Activated CD8-positive, alpha-beta memory T cell treated with anti-CD3 and anti-CD28 coated beads, Interleukin-2, amount 50 U/mL, for 24 hours (primary cell): ENCODE results near the gene MGAM2.

ENCODE experiments used
- DNase-seq: peaks from one replicate; pipeline ENCODE4 v3.0.0-alpha.2; 2020; ENCODE audit errors: extremely low read depth

The MGAM2 gene

GRCh38 chr7:142120524-142120923, 9.0 kb downstream of the MGAM2 start:
- DNase-seq, result no peak

- DNase-seq, result no peak
These were observed 11.7 kb downstream of the MGAM2 start for GRCh38 chr7:142123184-142123583.

- DNase-seq, result no peak
These were observed 13.9 kb downstream of the MGAM2 start for GRCh38 chr7:142125256-142125955.

GRCh38 chr7:142130267-142130666, 18.7 kb downstream of the MGAM2 start:
- no peak for DNase-seq

- no peak for DNase-seq
These were observed 20.1 kb downstream of the MGAM2 start for GRCh38 chr7:142131439-142132185.

GRCh38 chr7:142133731-142134148, 22.2 kb downstream of the MGAM2 start:
- no peak for DNase-seq

GRCh38 chr7:142134909-142135308, 23.4 kb downstream of the MGAM2 start:
- no peak for DNase-seq

- no peak for DNase-seq
These were observed 27.5 kb downstream of the MGAM2 start for GRCh38 chr7:142138996-142139395.

GRCh38 chr7:142139597-142140400, 28.3 kb downstream of the MGAM2 start:
- no peak for DNase-seq

- DNase-seq, result no peak
These were observed 29.0 kb downstream of the MGAM2 start for GRCh38 chr7:142140401-142140959.

- DNase-seq, result no peak
These were observed 31.2 kb downstream of the MGAM2 start for GRCh38 chr7:142142702-142143101.

- DNase-seq, result no peak
These were observed 34.6 kb downstream of the MGAM2 start for GRCh38 chr7:142146124-142146523.

GRCh38 chr7:142150356-142150755, 38.8 kb downstream of the MGAM2 start:
- no peak for DNase-seq

- DNase-seq, result no peak
These were observed 39.4 kb downstream of the MGAM2 start for GRCh38 chr7:142150869-142151268.

- DNase-seq, result no peak
These were observed 40.6 kb downstream of the MGAM2 start for GRCh38 chr7:142152076-142152475.

- DNase-seq, result no peak
These were observed 41.9 kb downstream of the MGAM2 start for GRCh38 chr7:142153400-142153799.

- DNase-seq, result no peak
These were observed 47.4 kb downstream of the MGAM2 start for GRCh38 chr7:142158736-142159496.

- DNase-seq, result no peak
These were observed 50.4 kb downstream of the MGAM2 start for GRCh38 chr7:142161921-142162320.

- no peak for DNase-seq
These were observed 57.2 kb downstream of the MGAM2 start for GRCh38 chr7:142168746-142169145.

GRCh38 chr7:142172932-142173331, 61.4 kb downstream of the MGAM2 start:
- no peak for DNase-seq

GRCh38 chr7:142174441-142174840, 62.9 kb downstream of the MGAM2 start:
- DNase-seq, result no peak
